ENCODE measurements around the gene CLTB. TPM values are rescaled to one million over a fixed set of nuclear protein-coding genes. Genes with fewer than 3 reads are reported as not detected.

Gene CLTB
- total RNA-seq, 1 donor = 63.0 TPM

DNA sequence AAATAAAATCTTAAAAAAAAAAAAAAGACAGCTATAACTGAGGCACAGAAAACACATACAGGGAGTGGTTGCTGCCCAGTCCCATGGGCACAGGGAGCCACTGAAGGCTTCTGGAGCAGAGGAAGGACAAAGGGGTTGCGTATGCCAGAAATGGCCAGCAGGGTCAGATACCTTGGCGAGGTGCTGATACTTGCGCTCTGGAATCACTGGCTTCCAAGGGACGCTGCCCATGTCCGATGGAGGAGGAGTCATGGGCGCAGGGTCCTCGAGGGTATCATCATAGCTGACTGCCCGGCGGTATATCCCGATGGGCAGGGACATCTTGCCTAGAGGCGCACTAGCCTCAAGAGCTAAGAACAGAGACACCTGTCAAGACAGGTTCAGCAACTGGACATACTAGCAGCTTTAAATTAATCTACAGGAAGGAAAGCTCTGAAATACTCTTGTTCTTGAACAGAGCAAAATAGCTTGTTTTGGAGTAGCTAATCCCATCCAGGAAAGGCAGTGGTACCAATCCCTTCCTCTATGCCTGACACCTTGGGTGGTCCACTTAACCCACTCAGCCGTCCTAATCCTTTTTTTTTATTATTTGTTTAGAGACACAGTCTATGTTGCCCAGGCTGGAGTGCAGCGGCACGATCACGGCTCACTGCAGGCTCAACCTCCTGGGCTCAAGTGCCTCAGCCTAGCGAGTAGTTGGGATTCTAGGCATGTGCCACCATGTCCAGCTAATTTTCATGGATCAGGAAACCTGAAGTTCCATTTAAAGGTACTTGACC lies 60.8 kb downstream of the CLTB start:
- peaks cover 47% of the 10 kb centered on the region for H4K20me1 ChIP-seq (ENCODE audit: insufficient read depth, low read length)
- H3K9me3 ChIP-seq (ENCODE audit: low read depth, low read length) = no peaks in the 10 kb centered on the region
- H2AFZ ChIP-seq (ENCODE audit: low read length) = no peak overlapping the region
- no peaks in the 10 kb centered on the region for H3K27me3 ChIP-seq (ENCODE audit: insufficient read depth, low read length)
- no peaks in the 10 kb centered on the region for H3K4me1 ChIP-seq (ENCODE audit: insufficient read depth, low read length)
- peaks cover 83% of the 10 kb centered on the region for H3K79me2 ChIP-seq (ENCODE audit: insufficient read depth, low read length)
- H3K4me2 ChIP-seq (ENCODE audit: insufficient read depth, low read length) = no peak overlapping the region
- TF ChIP-seq, protein P1, sequence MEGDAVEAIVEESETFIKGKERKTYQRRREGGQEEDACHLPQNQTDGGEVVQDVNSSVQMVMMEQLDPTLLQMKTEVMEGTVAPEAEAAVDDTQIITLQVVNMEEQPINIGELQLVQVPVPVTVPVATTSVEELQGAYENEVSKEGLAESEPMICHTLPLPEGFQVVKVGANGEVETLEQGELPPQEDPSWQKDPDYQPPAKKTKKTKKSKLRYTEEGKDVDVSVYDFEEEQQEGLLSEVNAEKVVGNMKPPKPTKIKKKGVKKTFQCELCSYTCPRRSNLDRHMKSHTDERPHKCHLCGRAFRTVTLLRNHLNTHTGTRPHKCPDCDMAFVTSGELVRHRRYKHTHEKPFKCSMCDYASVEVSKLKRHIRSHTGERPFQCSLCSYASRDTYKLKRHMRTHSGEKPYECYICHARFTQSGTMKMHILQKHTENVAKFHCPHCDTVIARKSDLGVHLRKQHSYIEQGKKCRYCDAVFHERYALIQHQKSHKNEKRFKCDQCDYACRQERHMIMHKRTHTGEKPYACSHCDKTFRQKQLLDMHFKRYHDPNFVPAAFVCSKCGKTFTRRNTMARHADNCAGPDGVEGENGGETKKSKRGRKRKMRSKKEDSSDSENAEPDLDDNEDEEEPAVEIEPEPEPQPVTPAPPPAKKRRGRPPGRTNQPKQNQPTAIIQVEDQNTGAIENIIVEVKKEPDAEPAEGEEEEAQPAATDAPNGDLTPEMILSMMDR (IDR thresholded peaks at IDR 0.05; ENCODE audit: extremely low read depth, low read depth, low read length) = no peak
- peaks cover 57% of the 10 kb centered on the region for H3K36me3 ChIP-seq (ENCODE audit: insufficient read depth, low read length)
- no peak for DNase-seq (ENCODE audit: insufficient read length, low spot score, missing footprints)
- no peak overlapping the region for H3K27ac ChIP-seq (ENCODE audit: low read depth, low read length)
- H3K4me3 ChIP-seq (ENCODE audit: insufficient read depth, low read length) = no peak overlapping the region

DNA sequence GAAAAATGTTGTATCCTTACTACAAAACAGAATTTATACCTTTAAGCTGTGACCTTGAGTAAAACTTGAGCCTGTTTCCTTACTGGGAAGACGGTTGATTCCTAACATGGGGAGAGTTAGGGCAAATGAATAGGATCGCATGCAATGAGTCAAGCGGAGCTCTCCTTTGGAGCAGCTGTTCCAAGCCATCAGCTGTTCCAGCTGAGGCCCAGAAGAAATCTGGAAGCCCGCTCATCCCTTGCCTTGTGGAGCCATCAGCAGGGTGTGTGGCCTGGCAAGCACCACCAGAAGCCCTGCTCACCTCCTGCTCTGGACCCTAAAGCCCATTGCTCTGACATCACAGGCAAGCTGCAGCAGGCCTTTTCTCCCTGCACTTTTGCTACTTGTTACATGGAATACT lies 62.8 kb downstream of the CLTB start:
- Histone ChIP-seq H4K20me1 (ENCODE audit: insufficient read depth, low read length) (peaks cover 43% of the 10 kb centered on the region), H3K4me3 (ENCODE audit: insufficient read depth, low read length) (no peak overlapping the region), H3K36me3 (ENCODE audit: insufficient read depth, low read length) (peaks cover 67% of the 10 kb centered on the region), H3K79me2 (ENCODE audit: insufficient read depth, low read length) (peaks cover 75% of the 10 kb centered on the region), H3K4me1 (ENCODE audit: insufficient read depth, low read length) (no peaks in the 10 kb centered on the region), H2AFZ (ENCODE audit: low read length) (no peak overlapping the region), H3K27ac (ENCODE audit: low read depth, low read length) (no peak overlapping the region), H3K27me3 (ENCODE audit: insufficient read depth, low read length) (no peaks in the 10 kb centered on the region), H3K9me3 (ENCODE audit: low read depth, low read length) (no peaks in the 10 kb centered on the region), H3K4me2 (ENCODE audit: insufficient read depth, low read length) (no peak overlapping the region)
- DNase-seq (ENCODE audit: insufficient read length, low spot score, missing footprints) = no peak
- TF ChIP-seq, protein P1 (IDR thresholded peaks at IDR 0.05; ENCODE audit: extremely low read depth, low read depth, low read length) = no peak

DNA sequence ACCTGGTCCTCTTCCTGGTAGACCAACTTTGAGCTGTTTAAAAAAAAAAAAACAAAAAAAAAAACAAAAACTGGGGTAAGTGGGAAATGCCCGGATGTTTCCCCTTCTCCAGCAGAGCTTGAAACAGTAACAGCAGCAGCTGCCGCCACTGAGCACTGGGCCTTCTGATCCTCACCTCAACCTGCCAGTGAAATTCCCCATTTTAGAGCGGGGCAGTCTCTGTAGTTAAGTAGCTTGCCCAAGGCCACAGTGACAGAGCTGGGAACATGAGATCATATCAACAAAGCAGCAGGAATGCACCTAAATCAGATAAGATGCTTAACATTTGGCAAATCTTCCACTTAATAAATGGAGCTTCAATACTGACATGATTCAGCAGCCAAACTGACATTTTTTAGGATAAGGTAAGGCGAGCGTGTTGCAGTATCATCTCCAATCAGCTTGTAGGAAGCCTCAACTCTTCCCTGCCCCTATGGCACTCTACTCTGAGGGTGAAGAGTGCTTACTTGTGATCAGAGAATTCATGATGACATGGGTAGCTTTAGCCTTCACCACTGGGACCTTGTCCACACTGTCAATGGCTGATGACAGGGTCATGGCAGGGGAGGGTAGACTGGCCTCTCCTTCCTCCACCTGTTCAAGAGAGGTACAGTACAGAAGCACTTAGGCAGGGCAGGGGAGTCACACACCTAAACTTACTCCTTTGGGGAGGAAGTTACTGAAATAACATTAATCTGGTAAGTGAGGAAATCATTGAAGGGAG lies 64.0 kb downstream of the CLTB start:
- peaks cover 37% of the 10 kb centered on the region for H4K20me1 ChIP-seq (ENCODE audit: insufficient read depth, low read length)
- H3K4me2 ChIP-seq (ENCODE audit: insufficient read depth, low read length) = no peak overlapping the region
- H3K79me2 ChIP-seq (ENCODE audit: insufficient read depth, low read length) = peaks cover 62% of the 10 kb centered on the region
- H3K36me3 ChIP-seq (ENCODE audit: insufficient read depth, low read length) = peaks cover 71% of the 10 kb centered on the region
- H3K27ac ChIP-seq (ENCODE audit: low read depth, low read length) = no peak overlapping the region
- no peak overlapping the region for H2AFZ ChIP-seq (ENCODE audit: low read length)
- no peak for DNase-seq (ENCODE audit: insufficient read length, low spot score, missing footprints)
- H3K4me3 ChIP-seq (ENCODE audit: insufficient read depth, low read length) = no peak overlapping the region
- TF ChIP-seq, protein P1 (IDR thresholded peaks at IDR 0.05; ENCODE audit: extremely low read depth, low read depth, low read length) = no peak
- no peaks in the 10 kb centered on the region for H3K4me1 ChIP-seq (ENCODE audit: insufficient read depth, low read length)
- H3K27me3 ChIP-seq (ENCODE audit: insufficient read depth, low read length) = no peaks in the 10 kb centered on the region
- no peaks in the 10 kb centered on the region for H3K9me3 ChIP-seq (ENCODE audit: low read depth, low read length)

DNA sequence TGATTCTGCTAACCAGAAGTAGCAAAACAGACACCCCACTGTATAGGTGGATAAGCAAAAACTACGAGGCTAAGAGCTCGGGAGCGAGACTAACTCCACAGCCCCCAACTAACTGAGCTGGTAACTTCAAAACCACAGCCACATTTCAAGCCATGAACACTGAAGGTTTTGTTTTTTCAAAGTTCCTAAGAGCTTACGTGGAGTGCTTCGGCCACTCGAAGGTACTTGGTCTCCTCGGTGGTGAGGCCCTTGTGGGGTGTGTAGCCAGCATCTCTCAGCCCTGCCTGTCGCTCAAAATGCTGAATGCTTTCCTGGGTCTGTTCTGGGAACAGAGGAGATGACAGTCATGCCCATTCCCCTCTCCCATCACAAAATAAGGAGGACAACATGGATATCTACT lies 65.9 kb downstream of the CLTB start:
- Histone ChIP-seq H3K27me3 (ENCODE audit: insufficient read depth, low read length) (no peaks in the 10 kb centered on the region), H4K20me1 (ENCODE audit: insufficient read depth, low read length) (peaks cover 25% of the 10 kb centered on the region), H3K4me2 (ENCODE audit: insufficient read depth, low read length) (no peak overlapping the region), H3K9me3 (ENCODE audit: low read depth, low read length) (no peaks in the 10 kb centered on the region), H3K79me2 (ENCODE audit: insufficient read depth, low read length) (peaks cover 44% of the 10 kb centered on the region), H2AFZ (ENCODE audit: low read length) (no peak overlapping the region), H3K4me1 (ENCODE audit: insufficient read depth, low read length) (no peaks in the 10 kb centered on the region), H3K27ac (ENCODE audit: low read depth, low read length) (no peak overlapping the region), H3K36me3 (ENCODE audit: insufficient read depth, low read length) (peaks cover 80% of the 10 kb centered on the region), H3K4me3 (ENCODE audit: insufficient read depth, low read length) (no peak overlapping the region)
- no peak for DNase-seq (ENCODE audit: insufficient read length, low spot score, missing footprints)
- TF ChIP-seq, protein P1 (IDR thresholded peaks at IDR 0.05; ENCODE audit: extremely low read depth, low read depth, low read length) = no peak
